Mucosa of descending colon (tissue), 3 donors: Measurements from ENCODE around the gene POU6F2. TPM values are rescaled to one million over a fixed set of nuclear protein-coding genes. Genes with fewer than 3 reads are reported as not detected.

Experiments
- ATAC-seq: fragments of 200-7000 bp; cut with Tn5 transposase; one replicate; pipeline ENCODE4 v1.9.1; 2020; ENCODE audit warnings: mild to moderate bottlenecking, moderate library complexity
- DNase-seq, 3 donors: peaks; one replicate each; pipeline ENCODE4 v3.0.0-alpha.2; 2020
- H3K36me3 ChIP-seq: fragments of 200-600 bp; one replicate; pipeline ENCODE4 v1.8.0; 2021; ENCODE audit warnings: low read depth, mild to moderate bottlenecking
- H3K4me1 ChIP-seq: fragments of 200-600 bp; one replicate; pipeline ENCODE4 v1.8.0; 2021; ENCODE audit warnings: low read depth, mild to moderate bottlenecking
- H3K4me3 ChIP-seq: fragments of 200-600 bp; one replicate; pipeline ENCODE4 v1.8.0; 2021; ENCODE audit warnings: mild to moderate bottlenecking
- H3K9me3 ChIP-seq: fragments of 200-600 bp; one replicate; pipeline ENCODE4 v1.8.0; 2021; ENCODE audit warnings: mild to moderate bottlenecking
- intact Hi-C, 2 donors: fragments of 100-400 bp; cut with DNase I in 1 of 2; cut with micrococcal nuclease in 1 of 2; formaldehyde crosslinking; loops; one replicate each; pipeline versions ENCODE4 v1.11.0 to v1.11.1; 2022; cut with DNase I, micrococcal nuclease
- long read RNA-seq, 2 donors: library from polyadenylated mRNA; unstranded; transcript quantifications; one replicate each; pipeline ENCODE4 v2.0.0, GENCODE V29; 2019 to 2021
- total RNA-seq, 3 donors: library from RNA; stranded (reverse); fragmentation: NEBNext Ultra II Directional in 2 of 3; extraction: Animal tissue kit (Norgen Biotek cat#: 25700) in 2 of 3; gene quantifications; one replicate each; pipeline versions ENCODE4 v1.2.1 to v1.2.4, GENCODE V29; 2021 to 2023
- TF ChIP-seq, protein P1 (sequence below): fragments of 200-600 bp; IDR thresholded peaks from one replicate; pipeline ENCODE4 v1.8.0; 2022; ENCODE audit warnings: antibody characterized with exemption, mild to moderate bottlenecking
- donor health status: DM: no; HTN: no; CAD: no; lungs with moderate emphysema.
- donor health status: DM: no; HTN: no; CAD: no.
- donor health status: DM: no; HTN: yes; CAD: no.

The POU6F2 gene, protein sequence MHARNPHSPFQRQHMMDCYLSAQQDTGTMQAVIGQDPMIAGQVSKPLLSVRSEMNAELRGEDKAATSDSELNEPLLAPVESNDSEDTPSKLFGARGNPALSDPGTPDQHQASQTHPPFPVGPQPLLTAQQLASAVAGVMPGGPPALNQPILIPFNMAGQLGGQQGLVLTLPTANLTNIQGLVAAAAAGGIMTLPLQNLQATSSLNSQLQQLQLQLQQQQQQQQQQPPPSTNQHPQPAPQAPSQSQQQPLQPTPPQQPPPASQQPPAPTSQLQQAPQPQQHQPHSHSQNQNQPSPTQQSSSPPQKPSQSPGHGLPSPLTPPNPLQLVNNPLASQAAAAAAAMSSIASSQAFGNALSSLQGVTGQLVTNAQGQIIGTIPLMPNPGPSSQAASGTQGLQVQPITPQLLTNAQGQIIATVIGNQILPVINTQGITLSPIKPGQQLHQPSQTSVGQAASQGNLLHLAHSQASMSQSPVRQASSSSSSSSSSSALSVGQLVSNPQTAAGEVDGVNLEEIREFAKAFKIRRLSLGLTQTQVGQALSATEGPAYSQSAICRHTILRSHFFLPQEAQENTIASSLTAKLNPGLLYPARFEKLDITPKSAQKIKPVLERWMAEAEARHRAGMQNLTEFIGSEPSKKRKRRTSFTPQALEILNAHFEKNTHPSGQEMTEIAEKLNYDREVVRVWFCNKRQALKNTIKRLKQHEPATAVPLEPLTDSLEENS
- under 1 TPM in 1 of 3 donors, not detected in 2; 0.90 TPM for total RNA-seq
- long read RNA-seq, donor 1 = 0 reads
- long read RNA-seq, donor 2 = 0 reads

DNA sequence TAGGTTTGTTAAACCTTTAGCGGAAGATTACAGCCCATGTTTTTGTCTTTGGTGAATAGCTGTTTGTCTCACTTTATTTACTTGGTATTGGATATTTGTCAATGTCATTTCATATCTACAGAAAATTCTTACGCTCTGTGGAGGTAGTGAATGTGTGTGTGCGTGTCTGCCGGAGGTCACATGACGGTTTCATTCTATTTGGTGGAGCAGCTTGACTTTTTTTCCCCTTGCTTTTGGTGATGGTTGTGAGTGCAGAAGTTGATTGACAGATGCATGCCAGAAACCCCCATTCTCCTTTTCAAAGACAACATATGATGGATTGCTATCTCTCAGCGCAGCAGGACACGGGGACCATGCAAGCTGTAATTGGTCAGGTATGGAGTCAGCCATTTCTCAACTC, at the start of gene POU6F2:
POU6F2 (plus strand) TSS at position 225 of the 400 bp plus-strand sequence; CDS start at position 270, 45 bp downstream.
- Histone ChIP-seq H3K9me3 (no peaks in the 10 kb centered on the region), H3K4me3 (no peak within 1 kb of the TSS), H3K36me3 (no peaks in the 10 kb centered on the region), H3K4me1 (no peaks in the 10 kb centered on the region)
- intact Hi-C loops = no loop called here
- TF ChIP-seq, protein P1, sequence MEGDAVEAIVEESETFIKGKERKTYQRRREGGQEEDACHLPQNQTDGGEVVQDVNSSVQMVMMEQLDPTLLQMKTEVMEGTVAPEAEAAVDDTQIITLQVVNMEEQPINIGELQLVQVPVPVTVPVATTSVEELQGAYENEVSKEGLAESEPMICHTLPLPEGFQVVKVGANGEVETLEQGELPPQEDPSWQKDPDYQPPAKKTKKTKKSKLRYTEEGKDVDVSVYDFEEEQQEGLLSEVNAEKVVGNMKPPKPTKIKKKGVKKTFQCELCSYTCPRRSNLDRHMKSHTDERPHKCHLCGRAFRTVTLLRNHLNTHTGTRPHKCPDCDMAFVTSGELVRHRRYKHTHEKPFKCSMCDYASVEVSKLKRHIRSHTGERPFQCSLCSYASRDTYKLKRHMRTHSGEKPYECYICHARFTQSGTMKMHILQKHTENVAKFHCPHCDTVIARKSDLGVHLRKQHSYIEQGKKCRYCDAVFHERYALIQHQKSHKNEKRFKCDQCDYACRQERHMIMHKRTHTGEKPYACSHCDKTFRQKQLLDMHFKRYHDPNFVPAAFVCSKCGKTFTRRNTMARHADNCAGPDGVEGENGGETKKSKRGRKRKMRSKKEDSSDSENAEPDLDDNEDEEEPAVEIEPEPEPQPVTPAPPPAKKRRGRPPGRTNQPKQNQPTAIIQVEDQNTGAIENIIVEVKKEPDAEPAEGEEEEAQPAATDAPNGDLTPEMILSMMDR = no peak
- no peak for DNase-seq
- no peak for ATAC-seq

DNA sequence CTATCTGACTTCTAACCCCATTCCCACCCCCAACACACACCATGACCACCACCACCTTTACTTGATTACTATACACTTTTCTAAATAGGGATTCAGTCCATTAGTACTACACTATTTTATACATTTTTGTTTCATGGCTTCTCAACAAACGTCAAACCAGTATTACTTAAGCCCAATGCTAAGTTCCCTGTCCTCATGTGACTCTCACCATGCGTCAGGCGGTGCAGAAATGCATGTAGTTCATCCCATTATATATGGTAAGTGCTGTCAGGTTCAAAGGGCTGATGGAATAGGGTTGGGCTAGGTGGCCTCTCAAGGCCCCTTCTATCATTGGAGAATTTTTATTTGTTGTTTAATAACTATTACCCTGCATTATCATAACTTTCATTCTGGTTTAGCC, 49.2 kb upstream of the POU6F2 start:
- no peaks in the 10 kb centered on the region for H3K9me3 ChIP-seq
- H3K4me1 ChIP-seq = no peaks in the 10 kb centered on the region
- H3K36me3 ChIP-seq = no peaks in the 10 kb centered on the region
- DNase-seq = no peak
- TF ChIP-seq, protein P1 = no peak
- intact Hi-C loops = no loop called here
- no peak overlapping the region for H3K4me3 ChIP-seq
- ATAC-seq = no peak

DNA sequence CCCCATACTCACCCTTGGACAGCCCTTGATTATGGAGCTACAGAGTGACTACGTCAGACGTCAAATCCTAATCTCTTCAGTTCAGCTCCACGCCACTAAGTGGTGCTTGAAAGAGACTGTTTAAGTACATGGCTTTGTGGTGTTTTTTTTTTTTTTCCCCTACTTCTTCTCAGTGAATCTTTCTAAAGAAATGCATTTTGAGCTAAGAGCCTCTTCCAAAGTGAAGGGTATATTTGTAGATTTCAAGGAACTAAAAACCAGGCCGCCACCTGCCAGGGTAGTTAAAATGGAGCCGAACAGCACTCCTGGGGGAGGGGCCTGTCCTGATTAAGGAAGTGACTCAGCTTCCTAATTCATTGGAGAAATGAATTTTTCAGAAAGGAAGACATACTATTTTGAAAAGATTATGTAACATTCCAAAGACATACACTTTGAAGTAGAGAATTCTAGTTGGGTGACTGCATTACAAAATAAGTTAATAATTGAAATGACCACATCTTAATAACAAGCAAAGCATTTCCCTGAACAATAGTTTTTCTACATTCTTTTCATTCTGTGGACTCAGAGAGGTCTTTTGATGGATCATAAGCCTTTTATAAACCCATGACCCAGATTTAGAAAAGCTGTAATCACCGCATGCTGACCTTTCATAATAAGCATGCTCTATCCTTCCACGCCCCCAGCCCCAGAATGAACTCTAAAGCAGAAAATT, 48.1 kb upstream of the POU6F2 start:
- H3K9me3 ChIP-seq = no peaks in the 10 kb centered on the region
- H3K4me3 ChIP-seq = no peak overlapping the region
- DNase-seq (no peak), ATAC-seq (no peak)
- TF ChIP-seq, protein P1 = no peak
- H3K36me3 ChIP-seq = no peaks in the 10 kb centered on the region
- H3K4me1 ChIP-seq = no peaks in the 10 kb centered on the region
- intact Hi-C loops = loop anchor here in 1 of 2 donors (5.0 kb wide), 1 partner anchor 538 kb away; no protein-coding TSS in a partner anchor

DNA sequence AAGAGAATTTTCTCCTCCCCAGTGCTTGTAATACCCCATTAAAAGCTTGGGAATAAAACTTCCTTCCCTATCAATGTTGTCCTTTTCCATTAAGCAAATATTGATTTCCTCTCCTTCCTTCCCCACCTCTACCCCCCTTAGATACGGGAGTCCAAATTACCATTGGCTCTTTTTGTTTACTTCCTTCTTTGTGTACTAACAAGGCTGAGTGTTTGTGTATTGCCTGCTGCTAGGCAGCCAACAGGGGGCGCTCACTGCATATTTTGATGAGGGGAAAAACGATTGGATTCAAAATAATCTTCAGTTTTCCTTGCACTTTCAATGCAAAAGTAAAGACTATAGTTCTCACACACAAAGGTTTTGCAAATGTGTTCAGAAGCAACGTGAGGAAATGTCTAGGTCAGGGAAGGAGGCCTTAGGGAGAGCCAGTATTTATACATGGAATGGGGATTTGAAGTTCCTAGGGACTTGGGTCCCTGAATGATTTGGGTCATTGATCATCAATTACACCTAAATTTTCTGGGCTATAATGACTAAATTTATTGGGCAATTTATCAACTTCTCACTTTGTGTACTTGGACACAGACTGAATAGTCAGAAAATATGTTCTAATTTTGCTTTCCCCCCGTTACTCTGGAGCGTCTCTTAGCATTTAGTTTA, 45.1 kb upstream of the POU6F2 start:
- TF ChIP-seq, protein P1 = peak; percentile 71
- intact Hi-C loops = loop anchor here in 1 of 2 donors (5.0 kb wide), 1 partner anchor 535 kb away; no protein-coding TSS in a partner anchor
- DNase-seq (peak in 2 of 3 donors; percentile 72 to 83), ATAC-seq (peak; percentile 36)
- H3K4me3 ChIP-seq = no peak overlapping the region
- H3K4me1 ChIP-seq = no peaks in the 10 kb centered on the region
- H3K9me3 ChIP-seq = no peaks in the 10 kb centered on the region
- H3K36me3 ChIP-seq = no peaks in the 10 kb centered on the region

DNA sequence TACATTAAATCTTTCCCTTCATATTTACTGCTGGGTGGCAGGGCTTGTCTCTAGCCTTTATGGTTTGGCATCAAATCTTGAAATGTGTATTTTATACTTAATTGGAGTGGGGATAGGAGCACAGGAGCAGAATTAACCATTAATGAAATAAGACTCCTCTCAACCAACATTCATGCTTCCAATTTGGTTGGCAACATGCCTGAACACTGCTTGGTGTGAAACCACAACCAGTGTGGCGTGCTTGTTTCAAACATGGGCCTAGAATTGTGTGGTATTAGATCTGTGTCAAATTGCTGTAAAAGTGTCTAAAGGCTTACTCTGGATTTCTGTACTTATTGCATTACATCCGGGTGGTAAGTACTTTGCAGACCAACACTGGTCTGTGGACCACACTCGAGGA, 43.7 kb upstream of the POU6F2 start:
- H3K36me3 ChIP-seq = no peaks in the 10 kb centered on the region
- no peak for DNase-seq
- H3K4me3 ChIP-seq = no peak overlapping the region
- H3K9me3 ChIP-seq = no peaks in the 10 kb centered on the region
- ATAC-seq = no peak
- intact Hi-C loops = loop anchor here in 1 of 2 donors (5.0 kb wide), 1 partner anchor 533 kb away; no protein-coding TSS in a partner anchor
- H3K4me1 ChIP-seq = no peaks in the 10 kb centered on the region
- TF ChIP-seq, protein P1 = no peak
